SKM-1 (cell line): ENCODE data around the gene PAPSS2.
"Not testable (repeated sequence)": the region's sequence is repeated elsewhere in the genome, so short reads cannot be mapped to it uniquely, and the experiment has no call there.

Experiments used
- DNase-seq: peaks from one replicate; lab custom pipeline; 2025; ENCODE audit not compliant: unreplicated experiment; lab: John Stamatoyannopoulos, UW

PAPSS2 gene

GRCh38 chr10:87659571-87660483 lies at the start of gene PAPSS2:
Gene PAPSS2 (plus strand): TSS chr10:87659878. CDS start chr10:87659982, 104 bp downstream.
- no peak for DNase-seq

- DNase-seq: not testable (repeated sequence)
These were observed 48.3 kb upstream of the PAPSS2 start for GRCh38 chr10:87611341-87611740.

GRCh38 chr10:87612115-87612514 lies 47.6 kb upstream of the PAPSS2 start:
- no peak for DNase-seq

- no peak for DNase-seq
These were observed 45.9 kb upstream of the PAPSS2 start for GRCh38 chr10:87613751-87614150.

GRCh38 chr10:87615856-87616255 lies 43.8 kb upstream of the PAPSS2 start:
- DNase-seq: peak; percentile 75

GRCh38 chr10:87617503-87617902 lies 42.2 kb upstream of the PAPSS2 start:
- DNase-seq: no peak

- no peak for DNase-seq
These were observed 40.9 kb upstream of the PAPSS2 start for GRCh38 chr10:87618566-87619423.

GRCh38 chr10:87619705-87620104 lies 40.0 kb upstream of the PAPSS2 start:
- DNase-seq: no peak

GRCh38 chr10:87621440-87621839 lies 38.2 kb upstream of the PAPSS2 start:
- not testable (repeated sequence) for DNase-seq

GRCh38 chr10:87622314-87623004 lies 37.2 kb upstream of the PAPSS2 start:
- no peak for DNase-seq

GRCh38 chr10:87623191-87623590 lies 36.5 kb upstream of the PAPSS2 start:
- no peak for DNase-seq

GRCh38 chr10:87625661-87626060 lies 34.0 kb upstream of the PAPSS2 start:
- no peak for DNase-seq

- no peak for DNase-seq
These were observed 33.2 kb upstream of the PAPSS2 start for GRCh38 chr10:87626422-87626892.

GRCh38 chr10:87630171-87630570 lies 29.5 kb upstream of the PAPSS2 start:
- no peak for DNase-seq

GRCh38 chr10:87632454-87632853 lies 27.2 kb upstream of the PAPSS2 start:
- DNase-seq: no peak

GRCh38 chr10:87634311-87634710 lies 25.4 kb upstream of the PAPSS2 start:
- no peak for DNase-seq

GRCh38 chr10:87635498-87636312 lies 24.0 kb upstream of the PAPSS2 start:
- no peak for DNase-seq

- DNase-seq: no peak
These were observed 23.3 kb upstream of the PAPSS2 start for GRCh38 chr10:87636313-87636915.

- no peak for DNase-seq
These were observed 20.2 kb upstream of the PAPSS2 start for GRCh38 chr10:87639493-87639892.

- no peak for DNase-seq
These were observed 19.6 kb upstream of the PAPSS2 start for GRCh38 chr10:87640043-87640442.
